GM23338 (cell line): ENCODE measurements around the gene CCT6A. TPM values are rescaled to one million over a fixed set of nuclear protein-coding genes. Genes with fewer than 3 reads are reported as not detected.

Experiments
- ATAC-seq: fragments of 200-7000 bp; cut with Tn5 transposase; 3 replicates; pipeline ENCODE4 v1.9.1; 2020
- DNase-seq: peaks from one replicate; pipeline ENCODE4 v3.0.0-alpha.2; 2015; ENCODE audit warnings: low spot score
- H2AFZ ChIP-seq: fragments of 200-600 bp; sonication (generic); 2 replicates; pipeline ENCODE4 v1.8.0; 2016; ENCODE audit warnings: antibody characterized with exemption, mild to moderate bottlenecking, moderate library complexity
- H3F3A ChIP-seq: fragments of 200-600 bp; sonication (generic); replicated peaks from 2 replicates; pipeline ENCODE4 v1.8.0; 2017; ENCODE audit warnings: antibody characterized with exemption, mixed run types, low read depth
- H3K27ac ChIP-seq: fragments of 200-600 bp; sonication (generic); 2 replicates; pipeline ENCODE4 v1.6.1; 2016; ENCODE audit warnings: low read depth
- H3K27me3 ChIP-seq: fragments of 200-600 bp; sonication (generic); 2 replicates; pipeline ENCODE4 v1.8.0; 2016; ENCODE audit warnings: mild to moderate bottlenecking, mixed run types, moderate library complexity; ENCODE audit not compliant: insufficient read depth
- H3K36me3 ChIP-seq: fragments of 200-600 bp; sonication (generic); 2 replicates; pipeline ENCODE4 v1.8.0; 2016; ENCODE audit warnings: mild to moderate bottlenecking; ENCODE audit not compliant: insufficient read depth
- H3K4me1 ChIP-seq: fragments of 200-600 bp; sonication (generic); 2 replicates; pipeline ENCODE4 v1.8.0; 2016; ENCODE audit warnings: mild to moderate bottlenecking, moderate library complexity; ENCODE audit not compliant: insufficient read depth
- H3K4me2 ChIP-seq: fragments of 200-600 bp; sonication (generic); 2 replicates; pipeline ENCODE4 v1.7.1; 2017; ENCODE audit warnings: mixed run types
- H3K4me3 ChIP-seq: fragments of 200-600 bp; sonication (generic); 2 replicates; pipeline ENCODE4 v1.6.1; 2016; ENCODE audit warnings: mixed run types
- H3K79me2 ChIP-seq: fragments of 200-600 bp; sonication (generic); replicated peaks from 2 replicates; pipeline ENCODE4 v1.8.0; 2017; ENCODE audit warnings: mild to moderate bottlenecking; ENCODE audit not compliant: insufficient read depth
- H3K9me2 ChIP-seq: fragments of 200-600 bp; sonication (generic); 2 replicates; pipeline ENCODE4 v1.8.0; 2017; ENCODE audit not compliant: insufficient read depth
- H4K20me1 ChIP-seq: fragments of 200-600 bp; sonication (generic); replicated peaks from 2 replicates; pipeline ENCODE4 v1.8.0; 2017; ENCODE audit warnings: mild to moderate bottlenecking; ENCODE audit not compliant: insufficient read depth
- H3K27ac Mint-ChIP-seq: 2 replicates; pipeline ENCODE4 v1.8.0; 2020; ENCODE audit warnings: inconsistent platforms, mild to moderate bottlenecking, moderate library complexity, mixed read lengths
- H3K27me3 Mint-ChIP-seq: 3 replicates; pipeline ENCODE4 v1.8.0; 2022; ENCODE audit warnings: low read depth, mild to moderate bottlenecking, moderate library complexity, mixed read lengths, inconsistent platforms; ENCODE audit not compliant: insufficient read depth, poor library complexity
- H3K36me3 Mint-ChIP-seq: 3 replicates; pipeline ENCODE4 v1.8.0; 2021; ENCODE audit warnings: low read depth, mild to moderate bottlenecking, inconsistent platforms, moderate library complexity, mixed read lengths
- H3K4me1 Mint-ChIP-seq: 3 replicates; pipeline ENCODE4 v1.8.0; 2020; ENCODE audit warnings: mild to moderate bottlenecking, inconsistent platforms, mixed read lengths
- H3K4me3 Mint-ChIP-seq: 3 replicates; pipeline ENCODE4 v1.8.0; 2021; ENCODE audit warnings: moderate library complexity, mild to moderate bottlenecking, inconsistent platforms, mixed read lengths
- H3K9me3 Mint-ChIP-seq: 3 replicates; pipeline ENCODE4 v1.8.0; 2020; ENCODE audit warnings: moderate library complexity, mild to moderate bottlenecking, inconsistent platforms, mixed read lengths
- CREB1 ChIP-seq: fragments of 250-450 bp; sonication (Bioruptor Pico); IDR thresholded peaks from 2 replicates; pipeline ENCODE4 v1.5.0; 2020; ENCODE audit warnings: low read depth, mild to moderate bottlenecking, moderate library complexity
- EZH2 ChIP-seq: fragments of 200-600 bp; sonication (generic); IDR thresholded peaks from one replicate; pipeline ENCODE4 v1.8.0; 2017; ENCODE audit warnings: antibody characterized with exemption, mild to moderate bottlenecking, low read depth; ENCODE audit not compliant: unreplicated experiment
- EZH2phosphoT487 ChIP-seq: fragments of 200-600 bp; sonication (generic); IDR thresholded peaks from one replicate; pipeline ENCODE4 v1.8.1; 2018; ENCODE audit warnings: antibody characterized with exemption; ENCODE audit not compliant: unreplicated experiment
- JUNB ChIP-seq: IDR thresholded peaks from one replicate; pipeline ENCODE4 v1.6.1; 2016; ENCODE audit warnings: antibody characterized with exemption; ENCODE audit not compliant: unreplicated experiment
- NANOG ChIP-seq: IDR thresholded peaks from 2 replicates; pipeline ENCODE4 v1.6.1; 2016; ENCODE audit warnings: antibody characterized with exemption, borderline replicate concordance
- POLR2AphosphoS5 ChIP-seq: IDR thresholded peaks from 2 replicates; pipeline ENCODE4 v1.6.1; 2016; ENCODE audit warnings: antibody characterized with exemption, low read depth
- REST ChIP-seq: IDR thresholded peaks from one replicate; pipeline ENCODE4 v1.6.1; 2018; ENCODE audit warnings: antibody characterized with exemption; ENCODE audit not compliant: unreplicated experiment
- STAT1 ChIP-seq: IDR thresholded peaks from one replicate; pipeline ENCODE4 v1.6.1; 2016; ENCODE audit warnings: antibody characterized with exemption; ENCODE audit not compliant: unreplicated experiment
- ZNF114 ChIP-seq: fragments of 250-450 bp; sonication (Bioruptor Pico); IDR thresholded peaks from 2 replicates; pipeline ENCODE4 v1.5.0; 2020; ENCODE audit warnings: mild to moderate bottlenecking, moderate library complexity
- ZNF331 ChIP-seq: fragments of 250-450 bp; sonication (Bioruptor Pico); IDR thresholded peaks from 2 replicates; pipeline ENCODE4 v1.5.0; 2020; ENCODE audit warnings: low read depth, mild to moderate bottlenecking, moderate library complexity
- ZNF462 ChIP-seq: fragments of 250-450 bp; sonication (Bioruptor Pico); IDR thresholded peaks from 2 replicates; pipeline ENCODE4 v1.5.0; 2020; ENCODE audit warnings: mild to moderate bottlenecking, moderate library complexity
- polyA plus RNA-seq: library from polyadenylated mRNA; unstranded; fragments of >200 nt; fragmentation: Nextera tagmentation; extraction: Ambion mirVana; gene quantifications from 2 replicates; pipeline ENCODE4 v1.2.1, GENCODE V29; 2016
- total RNA-seq: library from RNA; depleted of rRNA; stranded (reverse); fragments of >200 nt; shearing (Covaris generic); gene quantifications from 2 replicates; pipeline ENCODE4 v1.2.3, GENCODE V29; 2014
- TF ChIP-seq, protein P1 (sequence below), 2 experiments: fragments of 200-600 bp in 1 of 2; sonication (generic) in 1 of 2; conservative IDR thresholded peaks; 2 replicates each; pipeline versions ENCODE4 v1.5.1 to v1.6.1; 2016 to 2017; ENCODE audit warnings: antibody characterized with exemption in 2 of 2, low read depth in 2 of 2, mild to moderate bottlenecking in 2 of 2, moderate library complexity in 1 of 2
- TF ChIP-seq, protein P2 (sequence below): IDR thresholded peaks from 2 replicates; pipeline ENCODE4 v1.6.1; 2016; ENCODE audit warnings: antibody characterized with exemption

The CCT6A gene
- total and polyA plus RNA-seq, 2 experiments from 2014 or later = 266 to 505 TPM

DNA sequence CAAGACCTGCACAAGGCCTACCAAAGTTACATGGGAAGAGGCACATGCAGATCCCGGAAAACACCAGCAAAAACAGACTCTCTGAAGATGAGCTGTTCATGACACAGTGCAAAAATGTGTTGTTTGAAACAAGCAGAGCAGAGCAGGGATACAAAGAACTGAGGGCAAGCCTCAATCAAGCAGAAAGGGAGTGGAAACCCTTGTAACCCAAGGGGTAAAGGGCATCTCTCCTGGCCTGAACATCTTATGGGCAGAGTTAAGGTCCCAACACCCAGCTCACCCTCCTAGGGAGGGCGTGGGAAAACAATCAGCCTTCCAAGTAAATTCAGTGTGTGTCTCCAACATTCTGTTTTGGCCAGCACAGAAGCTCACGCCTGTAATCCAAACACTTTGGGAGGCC, 10.8 kb upstream of the CCT6A start:
- H3K27me3 Mint-ChIP-seq = peaks cover 4% of the 10 kb centered on the region
- H3K4me3 Mint-ChIP-seq = no peak overlapping the region
- ATAC-seq (no peak), DNase-seq (no peak)
- no peaks in the 10 kb centered on the region for H3K36me3 ChIP-seq
- no peaks in the 10 kb centered on the region for H3F3A ChIP-seq
- H3K27ac ChIP-seq = no peak overlapping the region
- H3K79me2 ChIP-seq = peaks cover 7% of the 10 kb centered on the region; the same call in 1 of the 2 replicates
- H3K36me3 Mint-ChIP-seq = peaks cover 28% of the 10 kb centered on the region
- H3K4me1 ChIP-seq = no peaks in the 10 kb centered on the region
- no peaks in the 10 kb centered on the region for H3K9me3 Mint-ChIP-seq
- TF ChIP-seq NANOG = no peak
- TF ChIP-seq EZH2 = no peak
- TF ChIP-seq JUNB = no peak
- no peak for TF ChIP-seq ZNF114
- no peak for TF ChIP-seq STAT1
- no peak for TF ChIP-seq EZH2phosphoT487
- TF ChIP-seq, protein P1, sequence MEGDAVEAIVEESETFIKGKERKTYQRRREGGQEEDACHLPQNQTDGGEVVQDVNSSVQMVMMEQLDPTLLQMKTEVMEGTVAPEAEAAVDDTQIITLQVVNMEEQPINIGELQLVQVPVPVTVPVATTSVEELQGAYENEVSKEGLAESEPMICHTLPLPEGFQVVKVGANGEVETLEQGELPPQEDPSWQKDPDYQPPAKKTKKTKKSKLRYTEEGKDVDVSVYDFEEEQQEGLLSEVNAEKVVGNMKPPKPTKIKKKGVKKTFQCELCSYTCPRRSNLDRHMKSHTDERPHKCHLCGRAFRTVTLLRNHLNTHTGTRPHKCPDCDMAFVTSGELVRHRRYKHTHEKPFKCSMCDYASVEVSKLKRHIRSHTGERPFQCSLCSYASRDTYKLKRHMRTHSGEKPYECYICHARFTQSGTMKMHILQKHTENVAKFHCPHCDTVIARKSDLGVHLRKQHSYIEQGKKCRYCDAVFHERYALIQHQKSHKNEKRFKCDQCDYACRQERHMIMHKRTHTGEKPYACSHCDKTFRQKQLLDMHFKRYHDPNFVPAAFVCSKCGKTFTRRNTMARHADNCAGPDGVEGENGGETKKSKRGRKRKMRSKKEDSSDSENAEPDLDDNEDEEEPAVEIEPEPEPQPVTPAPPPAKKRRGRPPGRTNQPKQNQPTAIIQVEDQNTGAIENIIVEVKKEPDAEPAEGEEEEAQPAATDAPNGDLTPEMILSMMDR (conservative IDR thresholded peaks at IDR 0.05; ENCODE audit: low read depth in 2 of 2) = no peak
- no peak for TF ChIP-seq POLR2AphosphoS5
- no peak for TF ChIP-seq REST
- TF ChIP-seq ZNF331 = no peak
- TF ChIP-seq, protein P2, sequence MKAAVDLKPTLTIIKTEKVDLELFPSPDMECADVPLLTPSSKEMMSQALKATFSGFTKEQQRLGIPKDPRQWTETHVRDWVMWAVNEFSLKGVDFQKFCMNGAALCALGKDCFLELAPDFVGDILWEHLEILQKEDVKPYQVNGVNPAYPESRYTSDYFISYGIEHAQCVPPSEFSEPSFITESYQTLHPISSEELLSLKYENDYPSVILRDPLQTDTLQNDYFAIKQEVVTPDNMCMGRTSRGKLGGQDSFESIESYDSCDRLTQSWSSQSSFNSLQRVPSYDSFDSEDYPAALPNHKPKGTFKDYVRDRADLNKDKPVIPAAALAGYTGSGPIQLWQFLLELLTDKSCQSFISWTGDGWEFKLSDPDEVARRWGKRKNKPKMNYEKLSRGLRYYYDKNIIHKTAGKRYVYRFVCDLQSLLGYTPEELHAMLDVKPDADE = no peak
- no peak for TF ChIP-seq ZNF462
- no peak for TF ChIP-seq CREB1 (CRISPR knock-in tag)
- no peaks in the 10 kb centered on the region for H3K4me1 Mint-ChIP-seq
- no peak overlapping the region for H3K27ac Mint-ChIP-seq
- no peaks in the 10 kb centered on the region for H3K27me3 ChIP-seq
- H3K4me3 ChIP-seq = no peak overlapping the region
- H2AFZ ChIP-seq = no peak overlapping the region
- no peak overlapping the region for H3K4me2 ChIP-seq
- no peaks in the 10 kb centered on the region for H3K9me2 ChIP-seq
- no peaks in the 10 kb centered on the region; the same call in none of the 2 replicates for H4K20me1 ChIP-seq
